ENCODE data around the gene EFNA5.

The EFNA5 gene

GRCh38 chr5:107418902-107419301 is 251.8 kb downstream of the EFNA5 start (continued):
- TF ChIP-seq, protein P1, sequence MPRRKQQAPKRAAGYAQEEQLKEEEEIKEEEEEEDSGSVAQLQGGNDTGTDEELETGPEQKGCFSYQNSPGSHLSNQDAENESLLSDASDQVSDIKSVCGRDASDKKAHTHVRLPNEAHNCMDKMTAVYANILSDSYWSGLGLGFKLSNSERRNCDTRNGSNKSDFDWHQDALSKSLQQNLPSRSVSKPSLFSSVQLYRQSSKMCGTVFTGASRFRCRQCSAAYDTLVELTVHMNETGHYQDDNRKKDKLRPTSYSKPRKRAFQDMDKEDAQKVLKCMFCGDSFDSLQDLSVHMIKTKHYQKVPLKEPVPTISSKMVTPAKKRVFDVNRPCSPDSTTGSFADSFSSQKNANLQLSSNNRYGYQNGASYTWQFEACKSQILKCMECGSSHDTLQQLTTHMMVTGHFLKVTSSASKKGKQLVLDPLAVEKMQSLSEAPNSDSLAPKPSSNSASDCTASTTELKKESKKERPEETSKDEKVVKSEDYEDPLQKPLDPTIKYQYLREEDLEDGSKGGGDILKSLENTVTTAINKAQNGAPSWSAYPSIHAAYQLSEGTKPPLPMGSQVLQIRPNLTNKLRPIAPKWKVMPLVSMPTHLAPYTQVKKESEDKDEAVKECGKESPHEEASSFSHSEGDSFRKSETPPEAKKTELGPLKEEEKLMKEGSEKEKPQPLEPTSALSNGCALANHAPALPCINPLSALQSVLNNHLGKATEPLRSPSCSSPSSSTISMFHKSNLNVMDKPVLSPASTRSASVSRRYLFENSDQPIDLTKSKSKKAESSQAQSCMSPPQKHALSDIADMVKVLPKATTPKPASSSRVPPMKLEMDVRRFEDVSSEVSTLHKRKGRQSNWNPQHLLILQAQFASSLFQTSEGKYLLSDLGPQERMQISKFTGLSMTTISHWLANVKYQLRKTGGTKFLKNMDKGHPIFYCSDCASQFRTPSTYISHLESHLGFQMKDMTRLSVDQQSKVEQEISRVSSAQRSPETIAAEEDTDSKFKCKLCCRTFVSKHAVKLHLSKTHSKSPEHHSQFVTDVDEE (CRISPR knock-in tag; IDR thresholded peaks at IDR 0.05): no peak
- TF ChIP-seq OSR1 (CRISPR knock-in tag; IDR thresholded peaks at IDR 0.05): no peak
- TF ChIP-seq ISL1 (CRISPR knock-in tag; IDR thresholded peaks at IDR 0.05): no peak
- TF ChIP-seq ZNF8 (CRISPR knock-in tag; IDR thresholded peaks at IDR 0.05): no peak
- no peak for TF ChIP-seq ZNF70 (CRISPR knock-in tag; IDR thresholded peaks at IDR 0.05)
- no peak for TF ChIP-seq SNAI2 (CRISPR knock-in tag; IDR thresholded peaks at IDR 0.05)
- no peak for TF ChIP-seq TOX (CRISPR knock-in tag; IDR thresholded peaks at IDR 0.05; ENCODE audit: borderline replicate concordance)

- ATAC-seq: no peak
- TF ChIP-seq ZFP30 (CRISPR knock-in tag; IDR thresholded peaks at IDR 0.05): no peak
- TF ChIP-seq ZFP3 (CRISPR knock-in tag; IDR thresholded peaks at IDR 0.05): no peak
- TF ChIP-seq, protein P1 (CRISPR knock-in tag; IDR thresholded peaks at IDR 0.05): no peak
- no peak for TF ChIP-seq ZNF8 (CRISPR knock-in tag; IDR thresholded peaks at IDR 0.05)
- TF ChIP-seq ZC3H10 (CRISPR knock-in tag; IDR thresholded peaks at IDR 0.05): no peak
- no peak for TF ChIP-seq TCF4 (CRISPR knock-in tag; IDR thresholded peaks at IDR 0.05; ENCODE audit: borderline replicate concordance)
- no peak for TF ChIP-seq SNAI2 (CRISPR knock-in tag; IDR thresholded peaks at IDR 0.05)
Measured at GRCh38 chr5:107418071-107418470, 252.7 kb downstream of the EFNA5 start.

DNA sequence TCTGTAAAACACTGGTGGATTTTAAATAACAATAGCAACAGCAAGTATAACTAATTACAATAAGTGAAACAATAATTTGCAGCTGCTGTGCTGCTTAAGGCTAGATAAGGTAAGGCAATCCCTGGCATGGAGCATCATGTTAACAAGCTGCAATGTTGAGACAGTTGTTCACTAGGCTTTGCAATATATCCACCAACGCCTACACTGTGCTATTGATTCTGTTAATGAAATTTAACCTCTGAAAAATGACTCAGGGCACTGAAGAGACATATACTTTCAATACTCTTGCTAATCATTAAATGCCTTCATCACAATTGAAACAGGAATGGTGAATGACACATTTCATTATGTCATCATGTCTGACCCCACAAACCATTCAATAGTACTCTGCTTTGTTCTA is 255.0 kb downstream of the EFNA5 start:
- TF ChIP-seq SNAI2 (CRISPR knock-in tag; IDR thresholded peaks at IDR 0.05): no peak
- TF ChIP-seq ZNF70 (CRISPR knock-in tag; IDR thresholded peaks at IDR 0.05): no peak
- TF ChIP-seq ZC3H10 (CRISPR knock-in tag; IDR thresholded peaks at IDR 0.05): no peak
- TF ChIP-seq ARNTL (CRISPR knock-in tag; IDR thresholded peaks at IDR 0.05; ENCODE audit: borderline replicate concordance, low read depth): no peak
- TF ChIP-seq PATZ1 (CRISPR knock-in tag; IDR thresholded peaks at IDR 0.05; ENCODE audit: borderline replicate concordance): no peak
- TF ChIP-seq RARB (CRISPR knock-in tag; IDR thresholded peaks at IDR 0.05): no peak
- no peak for TF ChIP-seq OSR1 (CRISPR knock-in tag; IDR thresholded peaks at IDR 0.05)
- TF ChIP-seq, protein P1 (CRISPR knock-in tag; IDR thresholded peaks at IDR 0.05): no peak
- no peak for TF ChIP-seq ZFP30 (CRISPR knock-in tag; IDR thresholded peaks at IDR 0.05)
- TF ChIP-seq ISL1 (CRISPR knock-in tag; IDR thresholded peaks at IDR 0.05): no peak
- TF ChIP-seq ZNF565 (CRISPR knock-in tag; conservative IDR thresholded peaks at IDR 0.05; ENCODE audit: low read depth): no peak
- no peak for TF ChIP-seq POU6F1 (CRISPR knock-in tag; IDR thresholded peaks at IDR 0.05; ENCODE audit: borderline replicate concordance, low read depth)
- no peak for ATAC-seq
